ENCODE data around the gene CBX6.

The CBX6 gene

GRCh38 chr22:38837414-38837928 lies 34.5 kb downstream of the CBX6 start:
- DNase-seq: peak; percentile 32

GRCh38 chr22:38835888-38836301 lies 36.1 kb downstream of the CBX6 start:
- no peak for DNase-seq

DNA sequence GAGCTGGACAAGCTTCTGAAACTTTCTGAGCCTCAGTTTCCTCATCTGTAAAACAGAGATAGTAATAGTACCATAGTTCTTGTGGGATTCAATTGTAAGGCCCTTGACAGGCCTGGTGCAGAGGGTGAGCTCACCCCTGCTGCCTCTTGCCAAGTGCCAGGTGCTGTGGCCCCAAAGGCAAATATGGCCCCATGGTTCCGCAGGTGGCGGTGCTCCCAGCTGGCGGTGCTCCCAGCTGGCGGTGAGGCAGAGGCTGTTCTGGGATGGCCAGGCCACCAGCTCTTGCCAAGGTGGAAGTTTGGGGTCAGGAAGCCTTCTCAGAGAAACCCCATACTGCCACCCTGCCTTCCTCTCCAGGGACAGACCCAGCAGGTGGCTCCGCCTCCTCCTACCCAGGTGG lies 37.0 kb downstream of the CBX6 start:
- DNase-seq: no peak

GRCh38 chr22:38834215-38834953 lies 37.6 kb downstream of the CBX6 start:
- no peak for DNase-seq

DNA sequence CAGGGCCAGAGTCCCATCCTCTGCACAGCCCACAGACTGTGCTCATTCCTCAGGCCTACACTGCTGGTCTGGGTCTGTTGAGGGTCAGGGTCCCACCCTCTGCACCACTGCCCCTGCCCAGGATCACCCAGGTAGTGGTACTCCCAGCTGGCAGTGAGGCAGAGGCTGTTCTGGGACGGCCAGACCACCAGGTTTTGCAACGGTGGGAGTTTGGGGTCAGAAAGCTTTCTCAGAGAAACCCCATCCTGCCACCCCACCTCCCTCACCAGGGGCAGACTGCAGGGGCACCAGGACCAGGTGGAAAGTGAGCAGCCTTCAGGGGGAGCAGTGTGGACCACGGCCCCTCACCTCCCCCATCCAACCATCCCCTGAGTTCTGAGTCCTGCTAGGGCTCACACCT lies 39.0 kb downstream of the CBX6 start:
- no peak for DNase-seq

DNA sequence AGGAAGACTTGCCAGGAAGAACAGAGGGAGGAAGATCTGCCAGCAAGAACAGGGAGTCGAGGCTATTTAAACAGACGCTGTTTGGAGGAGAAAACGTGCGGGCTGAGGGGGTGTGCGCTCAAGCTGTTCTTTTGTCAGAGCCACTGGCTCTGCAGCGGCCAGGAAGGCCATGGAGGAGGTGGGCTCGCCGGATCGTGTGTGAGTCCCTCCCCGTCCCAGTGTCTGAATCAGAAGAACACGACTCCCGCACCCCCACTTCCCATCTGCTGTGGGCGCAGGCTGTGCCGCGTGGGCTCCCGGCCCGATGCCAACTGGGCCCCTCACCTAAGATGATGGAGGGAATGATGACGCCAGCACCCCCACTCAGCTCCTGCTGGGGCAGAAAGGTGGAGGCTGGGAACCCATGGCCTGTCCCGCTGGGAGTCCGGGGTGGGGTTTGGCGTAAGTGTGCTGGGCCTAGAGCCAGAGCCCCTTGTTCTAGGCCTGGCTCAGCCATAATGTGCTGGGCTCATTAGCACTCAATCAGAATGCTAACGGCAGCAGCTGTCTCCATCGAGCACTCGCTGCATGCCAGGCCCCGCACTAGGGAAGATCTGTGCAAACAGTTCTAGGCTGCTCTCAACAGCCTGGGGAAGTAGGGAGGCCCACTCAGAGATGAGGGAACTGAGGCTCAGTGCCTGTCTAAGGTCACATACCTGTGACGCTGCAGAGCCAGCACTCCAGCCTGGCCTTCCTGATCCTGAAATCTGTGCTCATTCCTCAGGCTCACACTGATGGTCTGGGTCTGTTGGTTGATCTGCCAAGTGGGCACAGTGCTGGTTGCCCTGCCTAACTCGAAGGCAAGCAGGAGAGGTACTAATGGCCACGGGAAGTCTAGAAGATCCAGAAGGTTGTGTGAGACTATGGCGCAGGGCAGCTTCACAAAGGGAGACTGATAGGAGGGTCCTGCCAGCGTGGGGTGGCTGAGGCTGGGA lies 39.7 kb downstream of the CBX6 start:
- DNase-seq: no peak

DNA sequence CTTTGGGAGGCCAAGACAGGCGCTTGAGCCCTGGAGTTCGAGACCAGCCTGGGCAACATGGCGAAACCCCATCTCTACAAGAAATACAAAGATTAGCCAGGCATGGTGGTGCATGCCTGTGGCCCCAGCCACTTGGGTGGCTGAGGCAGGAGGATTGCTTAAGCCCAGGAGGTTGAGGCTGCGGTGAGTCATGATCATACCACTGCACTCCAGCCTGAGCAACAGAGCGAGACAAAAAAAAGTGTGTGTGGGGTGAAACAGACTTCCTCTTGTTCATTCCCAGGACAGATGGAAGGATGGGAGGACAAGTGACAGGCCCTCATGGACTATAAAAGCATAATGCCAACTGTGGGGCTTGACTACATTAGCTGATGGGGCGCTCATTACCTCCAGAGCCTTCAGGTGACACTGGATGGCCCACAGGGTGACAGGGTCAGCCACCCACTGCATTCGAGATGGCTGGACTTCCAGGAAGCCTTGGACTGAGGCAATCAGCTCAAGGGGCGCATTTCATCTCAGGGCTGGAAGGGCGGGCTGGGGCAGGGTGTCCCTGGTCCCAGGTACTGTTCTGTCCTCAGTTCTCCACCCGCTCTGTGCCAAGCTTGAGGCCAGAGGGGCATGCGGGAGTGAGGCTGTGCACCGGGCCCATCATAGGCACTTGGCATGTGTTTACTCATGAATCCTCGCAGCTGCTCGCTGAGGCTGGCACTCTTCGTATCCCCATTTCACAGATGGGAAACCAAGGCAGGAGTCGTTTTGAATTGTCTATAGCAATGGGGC lies 40.7 kb downstream of the CBX6 start:
- no peak for DNase-seq

GRCh38 chr22:38830845-38831108 lies 41.2 kb downstream of the CBX6 start:
- no peak for DNase-seq

DNA sequence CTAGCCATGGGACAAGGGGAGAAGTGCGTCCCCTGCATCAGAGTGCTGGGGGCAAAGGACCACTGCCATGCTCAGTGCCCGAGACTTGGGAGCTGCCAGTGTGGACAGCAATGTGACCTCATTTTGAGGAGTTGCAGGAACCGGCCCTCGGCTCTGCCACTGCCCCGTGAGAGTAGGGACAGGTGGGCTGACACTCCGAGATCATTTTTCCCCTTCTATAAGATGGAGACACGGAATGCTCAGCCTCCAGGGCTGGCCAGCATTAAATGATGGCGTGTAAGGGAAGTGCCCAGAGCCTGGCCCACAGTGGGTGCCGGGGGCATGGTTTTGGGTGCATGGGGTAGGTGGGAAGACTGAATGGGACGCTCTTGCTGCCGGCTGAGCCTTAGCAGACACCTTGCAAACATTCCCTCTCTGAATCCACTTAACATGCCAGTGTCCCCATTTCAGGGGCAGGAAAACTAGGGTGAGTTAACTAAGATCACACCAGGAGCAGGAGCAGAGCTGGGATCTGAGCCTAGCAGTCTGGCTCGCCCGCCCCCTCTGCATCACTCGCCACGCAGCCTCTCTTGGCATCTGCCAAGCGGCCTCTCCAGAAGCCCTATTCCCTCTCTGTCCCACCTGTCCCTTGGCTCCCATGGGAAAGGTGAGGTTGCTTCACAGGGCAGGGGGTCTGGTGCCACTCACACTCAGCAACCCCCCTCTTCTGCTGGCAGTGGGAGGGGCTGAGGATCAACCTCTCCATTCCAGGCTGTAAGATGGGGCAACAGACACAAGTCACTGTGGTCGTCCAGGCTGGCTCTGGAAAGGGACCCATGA lies 41.8 kb downstream of the CBX6 start:
- DNase-seq: no peak

DNA sequence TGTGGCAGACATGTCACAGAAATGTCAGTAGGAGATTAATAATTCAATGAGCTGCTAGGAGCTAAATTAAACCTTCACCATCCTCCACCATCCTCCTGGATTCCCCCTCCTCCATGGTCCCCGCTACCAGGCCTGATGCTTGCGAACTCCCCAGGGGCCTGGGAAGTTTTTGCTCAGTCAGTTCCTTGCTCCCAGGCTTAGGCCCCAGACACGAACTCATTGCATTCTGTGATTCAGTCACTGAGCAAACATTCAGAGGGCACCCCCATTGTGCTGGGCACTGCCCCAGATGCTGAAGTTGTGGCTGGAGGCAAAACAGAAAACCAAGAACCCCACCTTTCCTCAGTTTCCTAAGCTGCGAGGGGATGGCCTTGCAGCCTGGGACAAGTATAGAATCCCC lies 42.5 kb downstream of the CBX6 start:
- no peak for DNase-seq

DNA sequence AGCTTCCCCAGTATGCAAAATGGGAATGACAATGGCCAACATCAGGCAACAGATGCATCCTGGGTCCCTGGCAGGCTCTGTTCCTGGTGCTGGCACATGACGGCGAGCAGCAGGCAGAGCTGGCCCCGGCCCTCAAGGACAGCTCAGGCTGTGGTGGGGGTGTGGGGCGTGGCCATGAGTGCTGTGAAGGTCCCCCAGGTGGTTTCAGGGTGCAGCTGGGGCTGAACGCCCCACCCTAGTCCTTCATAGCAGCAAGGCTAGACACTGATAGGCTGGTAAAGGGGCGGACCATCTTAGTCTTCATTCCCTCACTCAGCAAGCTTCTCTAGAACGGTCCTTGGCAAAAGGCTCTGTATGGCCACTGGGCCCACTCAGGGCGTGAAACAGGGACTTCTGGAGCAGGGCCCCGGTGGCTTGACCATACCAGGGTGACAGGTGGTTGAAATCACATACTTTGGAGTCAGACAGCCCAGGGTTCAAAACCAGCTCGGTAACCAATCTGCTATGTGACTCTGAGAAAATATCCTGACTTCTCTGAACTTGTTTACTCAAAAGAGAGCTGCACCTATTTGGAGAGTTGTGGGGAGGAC lies 43.3 kb downstream of the CBX6 start:
- DNase-seq: no peak

- DNase-seq: no peak
These were observed 43.8 kb downstream of the CBX6 start for GRCh38 chr22:38828191-38828590.

DNA sequence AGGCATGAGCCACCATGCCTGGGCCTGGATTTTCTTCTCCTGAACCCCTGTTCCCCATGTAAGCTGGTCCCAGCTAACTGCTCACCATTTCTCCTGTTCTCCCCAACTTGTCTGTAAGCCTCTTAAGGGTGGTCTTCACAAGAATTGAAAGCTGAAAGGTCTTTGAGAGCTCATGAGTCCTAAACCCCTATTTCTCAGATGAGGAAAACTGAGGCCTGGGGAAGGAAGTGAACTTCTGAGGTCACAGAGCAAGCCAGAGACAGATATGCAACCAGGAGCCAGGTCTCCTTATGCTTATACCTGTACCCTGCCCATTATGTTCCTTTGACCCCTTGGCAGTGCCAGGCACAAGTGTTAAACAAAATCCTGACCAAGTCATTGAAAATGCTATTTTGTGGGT lies 44.5 kb downstream of the CBX6 start:
- no peak for DNase-seq

GRCh38 chr22:38826801-38827200 lies 45.2 kb downstream of the CBX6 start:
- no peak for DNase-seq

- DNase-seq: no peak
These were observed 45.6 kb downstream of the CBX6 start for GRCh38 chr22:38826386-38826785.

DNA sequence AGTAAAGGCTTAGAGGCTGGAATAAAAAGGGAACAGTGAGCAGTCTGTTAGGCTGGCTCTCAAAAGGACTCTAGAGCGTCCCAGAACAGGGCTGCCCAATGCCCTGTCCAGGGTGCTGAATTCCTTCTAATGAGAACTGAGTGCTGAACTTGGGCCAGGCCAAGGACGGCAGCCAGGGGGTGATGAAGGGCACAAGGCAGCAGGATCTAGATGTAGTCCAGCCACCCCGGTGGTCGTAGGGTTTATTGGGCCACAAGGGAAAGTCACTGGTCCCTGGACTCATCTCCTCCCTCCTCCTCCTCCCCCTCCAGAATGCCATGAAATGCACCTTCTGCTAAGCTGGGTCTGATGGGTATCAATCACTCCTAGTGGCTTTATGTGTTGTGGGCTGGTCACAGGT lies 47.4 kb downstream of the CBX6 start:
- peak; percentile 85 for DNase-seq

- DNase-seq: no peak
These were observed 48.4 kb downstream of the CBX6 start for GRCh38 chr22:38823637-38824036.

GRCh38 chr22:38823076-38823475 lies 48.9 kb downstream of the CBX6 start:
- no peak for DNase-seq

DNA sequence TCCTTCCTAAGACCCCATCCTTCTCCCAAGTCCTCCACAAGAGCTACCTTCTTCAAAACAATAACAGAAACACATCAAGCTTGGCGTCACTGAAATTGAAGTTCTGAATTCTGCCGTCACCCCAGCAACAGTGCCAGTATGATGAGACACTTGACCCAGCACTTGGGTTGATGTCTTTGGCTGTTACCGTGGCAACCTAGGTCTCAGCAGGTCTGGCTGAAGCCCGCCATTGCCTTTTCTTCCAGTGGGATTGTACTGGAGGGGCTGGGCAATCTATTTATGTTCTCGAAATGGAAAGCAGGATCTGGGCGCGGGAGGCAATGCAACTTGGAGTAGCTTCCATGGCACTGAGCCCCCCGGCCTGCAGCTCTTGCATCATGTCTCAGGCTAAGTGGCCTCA lies 52.0 kb downstream of the CBX6 start:
- DNase-seq: no peak

DNA sequence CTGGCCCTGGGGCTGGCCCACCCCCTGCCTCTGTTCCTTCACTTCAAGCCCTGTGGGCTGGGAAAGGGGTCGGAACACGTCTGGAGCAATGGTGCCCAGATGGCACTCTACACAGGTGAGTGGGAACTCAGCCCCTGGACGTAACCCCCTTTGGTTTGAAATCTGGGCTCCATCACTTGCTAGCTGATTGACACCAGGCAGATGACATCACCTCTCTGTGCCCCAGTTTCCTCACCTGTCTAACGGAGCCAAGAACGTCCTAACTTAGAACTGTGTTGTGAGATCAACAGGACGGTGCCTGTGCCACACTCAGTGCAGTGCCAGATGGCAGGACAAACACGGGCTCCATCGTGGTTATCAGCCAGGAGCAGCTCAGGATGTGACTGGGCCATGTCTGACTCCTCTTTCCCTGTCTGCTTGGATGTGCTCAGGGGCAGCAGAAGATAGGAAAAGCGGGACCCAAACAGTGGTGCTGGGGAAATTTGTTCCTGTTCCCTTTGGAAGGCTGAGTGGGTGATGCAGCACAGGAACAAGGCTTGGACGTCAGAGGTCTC lies 52.6 kb downstream of the CBX6 start:
- DNase-seq: no peak

- no peak for DNase-seq
These were observed 54.8 kb downstream of the CBX6 start for GRCh38 chr22:38817196-38817595.

DNA sequence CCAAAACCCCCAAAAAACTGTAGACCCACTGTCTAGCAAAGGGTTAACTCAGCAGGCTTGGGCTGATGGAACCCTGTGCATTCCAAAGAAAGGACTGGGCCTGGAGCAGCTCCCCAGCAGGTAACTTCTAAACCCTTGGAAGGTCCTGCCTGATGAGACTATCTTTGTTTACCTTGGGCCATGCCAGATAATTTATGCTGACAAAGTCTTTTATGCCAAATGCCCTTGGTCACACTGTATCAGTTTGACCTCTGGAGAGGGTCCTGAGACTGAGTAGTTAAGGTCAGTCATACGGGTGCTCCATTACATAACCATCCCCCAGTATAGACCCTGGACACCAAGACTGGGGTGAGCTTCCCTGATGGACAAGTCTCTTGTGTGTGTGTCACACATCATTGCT lies 56.2 kb downstream of the CBX6 start:
- no peak for DNase-seq
